ENCODE measurements around the gene PXMP4. TPM values are rescaled to one million over a fixed set of nuclear protein-coding genes. Genes with fewer than 3 reads are reported as not detected.

PXMP4 gene
- total and polyA plus RNA-seq, 9 of the 15 experiments (the other 6 are each of a cell fraction or from before 2014, with no cell fraction given): 4.8 to 29.1 (median 6.8) TPM

GRCh38 chr20:33686100-33686983 is 33.8 kb downstream of the PXMP4 start, which contains the start of gene E2F1 (continued):
- TF ChIP-seq CEBPG (CRISPR knock-in tag; IDR thresholded peaks at IDR 0.05): 0 out of 2 replicates have a peak, but pooled peaks have one; percentile 10
- TF ChIP-seq CEBPG (tag; conservative IDR thresholded peaks at IDR 0.05 in 1 of 2, IDR thresholded peaks at IDR 0.05 in 1 of 2): no peak
- no peak for TF ChIP-seq KDM2B (CRISPR knock-in tag; IDR thresholded peaks at IDR 0.05)
- TF ChIP-seq, protein P1, sequence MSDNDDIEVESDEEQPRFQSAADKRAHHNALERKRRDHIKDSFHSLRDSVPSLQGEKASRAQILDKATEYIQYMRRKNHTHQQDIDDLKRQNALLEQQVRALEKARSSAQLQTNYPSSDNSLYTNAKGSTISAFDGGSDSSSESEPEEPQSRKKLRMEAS (CRISPR knock-in tag; IDR thresholded peaks at IDR 0.05): peak; percentile 75
- TF ChIP-seq MYC (IDR thresholded peaks at IDR 0.05; ENCODE audit: low read depth, low read length): peak; percentile 80
- no peak for TF ChIP-seq MYC (CRISPR knock-in tag; IDR thresholded peaks at IDR 0.05; ENCODE audit: borderline replicate concordance, low read depth)
- TF ChIP-seq ERF (CRISPR knock-in tag; IDR thresholded peaks at IDR 0.05): 0 out of 2 replicates have a peak, but pooled peaks have one; percentile 56
- TF ChIP-seq, protein P2, sequence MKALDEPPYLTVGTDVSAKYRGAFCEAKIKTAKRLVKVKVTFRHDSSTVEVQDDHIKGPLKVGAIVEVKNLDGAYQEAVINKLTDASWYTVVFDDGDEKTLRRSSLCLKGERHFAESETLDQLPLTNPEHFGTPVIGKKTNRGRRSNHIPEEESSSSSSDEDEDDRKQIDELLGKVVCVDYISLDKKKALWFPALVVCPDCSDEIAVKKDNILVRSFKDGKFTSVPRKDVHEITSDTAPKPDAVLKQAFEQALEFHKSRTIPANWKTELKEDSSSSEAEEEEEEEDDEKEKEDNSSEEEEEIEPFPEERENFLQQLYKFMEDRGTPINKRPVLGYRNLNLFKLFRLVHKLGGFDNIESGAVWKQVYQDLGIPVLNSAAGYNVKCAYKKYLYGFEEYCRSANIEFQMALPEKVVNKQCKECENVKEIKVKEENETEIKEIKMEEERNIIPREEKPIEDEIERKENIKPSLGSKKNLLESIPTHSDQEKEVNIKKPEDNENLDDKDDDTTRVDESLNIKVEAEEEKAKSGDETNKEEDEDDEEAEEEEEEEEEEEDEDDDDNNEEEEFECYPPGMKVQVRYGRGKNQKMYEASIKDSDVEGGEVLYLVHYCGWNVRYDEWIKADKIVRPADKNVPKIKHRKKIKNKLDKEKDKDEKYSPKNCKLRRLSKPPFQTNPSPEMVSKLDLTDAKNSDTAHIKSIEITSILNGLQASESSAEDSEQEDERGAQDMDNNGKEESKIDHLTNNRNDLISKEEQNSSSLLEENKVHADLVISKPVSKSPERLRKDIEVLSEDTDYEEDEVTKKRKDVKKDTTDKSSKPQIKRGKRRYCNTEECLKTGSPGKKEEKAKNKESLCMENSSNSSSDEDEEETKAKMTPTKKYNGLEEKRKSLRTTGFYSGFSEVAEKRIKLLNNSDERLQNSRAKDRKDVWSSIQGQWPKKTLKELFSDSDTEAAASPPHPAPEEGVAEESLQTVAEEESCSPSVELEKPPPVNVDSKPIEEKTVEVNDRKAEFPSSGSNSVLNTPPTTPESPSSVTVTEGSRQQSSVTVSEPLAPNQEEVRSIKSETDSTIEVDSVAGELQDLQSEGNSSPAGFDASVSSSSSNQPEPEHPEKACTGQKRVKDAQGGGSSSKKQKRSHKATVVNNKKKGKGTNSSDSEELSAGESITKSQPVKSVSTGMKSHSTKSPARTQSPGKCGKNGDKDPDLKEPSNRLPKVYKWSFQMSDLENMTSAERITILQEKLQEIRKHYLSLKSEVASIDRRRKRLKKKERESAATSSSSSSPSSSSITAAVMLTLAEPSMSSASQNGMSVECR (CRISPR knock-in tag; IDR thresholded peaks at IDR 0.05): peak; percentile 82
- no peak for TF ChIP-seq ADNP (tag; IDR thresholded peaks at IDR 0.05)
- peak; percentile 19; the same call in 1 of the 2 replicates for TF ChIP-seq ZBTB1 (CRISPR knock-in tag; IDR thresholded peaks at IDR 0.05; ENCODE audit: borderline replicate concordance, low read depth)
- TF ChIP-seq NFIX (CRISPR knock-in tag; IDR thresholded peaks at IDR 0.05; ENCODE audit: low read depth): no peak
- peak; percentile 95 for TF ChIP-seq E2F3 (CRISPR knock-in tag; IDR thresholded peaks at IDR 0.05)
- peak in 2 of 3 experiments; percentile 29 to 54 for TF ChIP-seq YY1 (IDR thresholded peaks at IDR 0.05; ENCODE audit: borderline replicate concordance in 1 of 3, control insufficient read depth in 1 of 3, extremely low read depth in 1 of 3, insufficient read depth in 3 of 3, insufficient read length in 1 of 3, insufficient replicate concordance in 2 of 3, low read depth in 1 of 3, low read length in 2 of 3)
- peak; percentile 39; the same call in 1 of the 2 replicates for TF ChIP-seq RNF2 (IDR thresholded peaks at IDR 0.05)
- peak; percentile 79 for TF ChIP-seq CREB1 (IDR thresholded peaks at IDR 0.05)
- peak; percentile 80 for TF ChIP-seq CREB1 (CRISPR knock-in tag; IDR thresholded peaks at IDR 0.05)
- no peak for TF ChIP-seq POLR2A (conservative IDR thresholded peaks at IDR 0.05)
- TF ChIP-seq ZNF408 (CRISPR knock-in tag; IDR thresholded peaks at IDR 0.05; ENCODE audit: low read depth): no peak
- TF ChIP-seq BHLHE40 (IDR thresholded peaks at IDR 0.05; ENCODE audit: low read length): peak; percentile 82
- no peak for TF ChIP-seq MITF (IDR thresholded peaks at IDR 0.05)
- no peak for TF ChIP-seq PYGO2 (tag; IDR thresholded peaks at IDR 0.05)
- TF ChIP-seq KAT7 (CRISPR knock-in tag; IDR thresholded peaks at IDR 0.05; ENCODE audit: borderline replicate concordance): no peak; the same call in 1 of the 2 replicates
- TF ChIP-seq HMG20A (CRISPR knock-in tag; conservative IDR thresholded peaks at IDR 0.05): no peak
